Smooth muscle cell (in vitro differentiated cells): ENCODE data around the gene CCND1. TPM values are rescaled to one million over a fixed set of nuclear protein-coding genes. Genes with fewer than 3 reads are reported as not detected.

Experiments used
- DNase-seq: peaks from one replicate; lab custom pipeline; 2025; ENCODE audit not compliant: unreplicated experiment; lab: John Stamatoyannopoulos, UW
- H2AFZ ChIP-seq: fragments of 200-600 bp; sonication (generic); 2 replicates; pipeline ENCODE4 v1.6.0; 2016; ENCODE audit warnings: antibody characterized with exemption, low read depth, mild to moderate bottlenecking
- H3F3A ChIP-seq: fragments of 200-600 bp; sonication (generic); 2 replicates; pipeline ENCODE4 v1.6.0; 2017; ENCODE audit warnings: antibody characterized with exemption, low read depth
- H3K27ac ChIP-seq: fragments of 200-600 bp; sonication (generic); 2 replicates; pipeline ENCODE4 v1.5.1; 2016; ENCODE audit warnings: low read depth, mild to moderate bottlenecking
- H3K27me3 ChIP-seq: fragments of 200-600 bp; sonication (generic); 2 replicates; pipeline ENCODE4 v1.6.1; 2016; ENCODE audit warnings: low read depth, mild to moderate bottlenecking
- H3K36me3 ChIP-seq: fragments of 200-600 bp; sonication (generic); 2 replicates; pipeline ENCODE4 v1.5.1; 2016; ENCODE audit warnings: low read depth
- H3K4me1 ChIP-seq: fragments of 200-600 bp; sonication (generic); 2 replicates; pipeline ENCODE4 v1.5.1; 2016; ENCODE audit warnings: low read depth
- H3K4me2 ChIP-seq: fragments of 200-600 bp; sonication (generic); 2 replicates; pipeline ENCODE4 v1.6.0; 2016; ENCODE audit warnings: mild to moderate bottlenecking
- H3K4me3 ChIP-seq: fragments of 200-600 bp; sonication (generic); 2 replicates; pipeline ENCODE4 v1.5.1; 2016; ENCODE audit warnings: mild to moderate bottlenecking
- H3K79me2 ChIP-seq: fragments of 200-600 bp; sonication (generic); 2 replicates; pipeline ENCODE4 v1.6.0; 2016; ENCODE audit warnings: low read depth, mild to moderate bottlenecking
- H3K9ac ChIP-seq: fragments of 200-600 bp; sonication (generic); 2 replicates; pipeline ENCODE4 v1.6.0; 2016; ENCODE audit warnings: low read depth
- H3K9me3 ChIP-seq: fragments of 200-600 bp; sonication (generic); replicated peaks from 2 replicates; pipeline ENCODE4 v1.5.1; 2016; ENCODE audit warnings: low read depth
- H4K20me1 ChIP-seq: fragments of 200-600 bp; sonication (generic); 2 replicates; pipeline ENCODE4 v1.6.0; 2016; ENCODE audit warnings: low read depth
- WGBS: methylation state at CpG from one replicate; pipeline ENCODE4 v1.1.7; 2016; ENCODE audit warnings: low lambda C conversion rate; 5-methylcytosine and 5-hydroxymethylcytosine counted together
- polyA plus RNA-seq: library from polyadenylated mRNA; unstranded; fragments of >200 nt; fragmentation: Nextera tagmentation; extraction: Ambion mirVana; gene quantifications from 2 replicates; pipeline ENCODE4 v1.2.1, GENCODE V29; 2016
- total RNA-seq: library from RNA; depleted of rRNA; stranded (reverse); fragments of >200 nt; gene quantifications from 2 replicates; pipeline ENCODE4 v1.2.3, GENCODE V29; 2014
- TF ChIP-seq, protein P1 (sequence below): fragments of 200-600 bp; sonication (generic); IDR thresholded peaks from 2 replicates; pipeline ENCODE4 v1.5.1; 2017; ENCODE audit warnings: borderline replicate concordance, mild to moderate bottlenecking, antibody characterized with exemption; ENCODE audit not compliant: insufficient read depth, poor library complexity, severe bottlenecking

The CCND1 gene
- total and polyA plus RNA-seq, 2 experiments from 2014 or later: 281 to 482 TPM

DNA sequence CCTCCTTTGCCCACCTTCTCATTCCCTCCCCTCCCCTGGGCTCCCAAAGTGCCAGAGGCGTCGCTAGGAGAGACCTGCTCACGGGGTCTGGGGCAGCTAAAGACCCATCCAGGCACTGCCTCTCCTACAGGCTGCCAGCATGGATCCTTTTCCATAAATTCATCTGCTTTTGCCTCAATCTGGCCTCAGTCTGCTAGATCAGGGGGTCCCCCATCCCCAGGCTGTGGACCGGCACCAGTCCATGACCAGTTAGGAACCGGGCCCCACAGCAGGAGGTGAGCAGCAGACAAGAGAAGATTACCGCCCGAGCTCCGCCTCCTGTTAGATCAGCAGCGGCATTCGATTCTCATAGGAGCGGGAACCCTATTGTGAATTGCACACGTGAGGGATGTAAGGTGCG, 21.9 kb downstream of the CCND1 start:
- no peak overlapping the region for H2AFZ ChIP-seq
- no peak overlapping the region for H3K9ac ChIP-seq
- DNase-seq: no peak
- peaks cover 14% of the 10 kb centered on the region for H3K4me1 ChIP-seq
- 93% methylated on average over 13 of the region's 13 CpGs for WGBS
- H3K4me2 ChIP-seq: no peak overlapping the region
- H3K27me3 ChIP-seq: no peaks in the 10 kb centered on the region
- H3K27ac ChIP-seq: no peak overlapping the region
- no peaks in the 10 kb centered on the region for H4K20me1 ChIP-seq
- H3F3A ChIP-seq: peaks cover 1% of the 10 kb centered on the region
- H3K9me3 ChIP-seq: no peaks in the 10 kb centered on the region
- no peaks in the 10 kb centered on the region for H3K79me2 ChIP-seq
- no peaks in the 10 kb centered on the region for H3K36me3 ChIP-seq
- TF ChIP-seq, protein P1, sequence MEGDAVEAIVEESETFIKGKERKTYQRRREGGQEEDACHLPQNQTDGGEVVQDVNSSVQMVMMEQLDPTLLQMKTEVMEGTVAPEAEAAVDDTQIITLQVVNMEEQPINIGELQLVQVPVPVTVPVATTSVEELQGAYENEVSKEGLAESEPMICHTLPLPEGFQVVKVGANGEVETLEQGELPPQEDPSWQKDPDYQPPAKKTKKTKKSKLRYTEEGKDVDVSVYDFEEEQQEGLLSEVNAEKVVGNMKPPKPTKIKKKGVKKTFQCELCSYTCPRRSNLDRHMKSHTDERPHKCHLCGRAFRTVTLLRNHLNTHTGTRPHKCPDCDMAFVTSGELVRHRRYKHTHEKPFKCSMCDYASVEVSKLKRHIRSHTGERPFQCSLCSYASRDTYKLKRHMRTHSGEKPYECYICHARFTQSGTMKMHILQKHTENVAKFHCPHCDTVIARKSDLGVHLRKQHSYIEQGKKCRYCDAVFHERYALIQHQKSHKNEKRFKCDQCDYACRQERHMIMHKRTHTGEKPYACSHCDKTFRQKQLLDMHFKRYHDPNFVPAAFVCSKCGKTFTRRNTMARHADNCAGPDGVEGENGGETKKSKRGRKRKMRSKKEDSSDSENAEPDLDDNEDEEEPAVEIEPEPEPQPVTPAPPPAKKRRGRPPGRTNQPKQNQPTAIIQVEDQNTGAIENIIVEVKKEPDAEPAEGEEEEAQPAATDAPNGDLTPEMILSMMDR: no peak
- no peak overlapping the region for H3K4me3 ChIP-seq

DNA sequence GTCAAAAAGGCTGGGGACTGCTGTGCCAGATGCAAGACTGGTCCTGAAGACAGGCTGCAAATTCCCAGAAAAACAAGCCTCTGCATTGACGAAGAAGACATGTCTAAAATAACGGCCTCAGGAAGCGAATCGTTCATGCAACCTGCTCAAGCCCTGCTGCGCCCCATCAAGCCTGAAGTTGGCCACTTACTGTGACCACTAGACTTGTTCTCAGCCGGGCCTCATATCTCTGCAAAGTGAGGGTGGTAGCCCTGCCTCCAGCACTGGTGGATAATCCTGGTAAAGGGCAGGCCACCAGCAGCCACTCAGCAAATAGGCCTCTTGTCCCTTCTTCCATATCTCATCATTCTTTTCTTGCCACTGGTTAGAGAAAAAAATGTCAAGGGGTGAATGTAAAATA, 22.4 kb downstream of the CCND1 start:
- WGBS: 91% methylated on average over 6 of the region's 6 CpGs

DNA sequence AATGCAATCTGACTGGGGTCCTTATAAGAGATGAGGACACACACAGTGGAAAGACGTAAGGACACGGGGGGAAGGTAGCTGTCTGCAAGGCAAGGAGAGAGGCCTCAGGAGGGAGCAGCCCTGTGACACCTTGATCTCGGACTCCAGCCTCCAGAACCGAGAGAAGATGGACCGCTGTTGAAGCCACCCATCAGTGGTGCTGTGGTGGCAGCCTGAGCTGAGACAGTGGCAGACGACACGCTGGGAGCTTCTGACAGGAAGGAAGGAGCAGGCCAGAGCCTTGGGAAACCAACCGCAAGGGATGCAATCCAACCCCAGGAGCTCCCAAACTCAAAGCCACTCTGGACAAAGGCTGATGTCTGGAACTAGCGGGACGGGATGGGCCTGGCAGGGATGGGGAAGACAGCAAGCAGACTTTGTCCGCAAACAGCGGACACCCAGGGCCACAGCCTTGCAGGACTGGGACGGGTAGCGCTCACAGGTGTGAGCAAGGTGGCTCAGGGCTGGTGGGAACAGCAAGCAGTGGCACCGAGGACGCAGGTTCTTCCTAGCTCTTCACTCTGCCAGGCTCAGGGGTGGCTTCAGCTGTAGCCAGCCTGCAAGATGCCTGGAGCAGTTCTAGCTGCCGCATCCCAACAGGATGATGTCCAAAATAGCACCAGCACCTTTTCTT, 23.3 kb downstream of the CCND1 start:
- no peaks in the 10 kb centered on the region for H3K27me3 ChIP-seq

More for the DNA sequence above, 22.4 kb downstream of the CCND1 start:
- no peaks in the 10 kb centered on the region for H3K79me2 ChIP-seq
- H3K27me3 ChIP-seq: no peaks in the 10 kb centered on the region
- H3F3A ChIP-seq: no peaks in the 10 kb centered on the region
- TF ChIP-seq, protein P1: no peak
- no peak for DNase-seq
- peaks cover 9% of the 10 kb centered on the region for H3K4me1 ChIP-seq
- H3K4me3 ChIP-seq: no peak overlapping the region
- H3K27ac ChIP-seq: no peak overlapping the region
- H2AFZ ChIP-seq: no peak overlapping the region
- no peak overlapping the region for H3K9ac ChIP-seq
- no peak overlapping the region for H3K4me2 ChIP-seq
- H3K36me3 ChIP-seq: no peaks in the 10 kb centered on the region
- H3K9me3 ChIP-seq: no peaks in the 10 kb centered on the region
- H4K20me1 ChIP-seq: peaks cover 4% of the 10 kb centered on the region

More for the DNA sequence above, 23.3 kb downstream of the CCND1 start:
- DNase-seq: no peak
- no peak overlapping the region for H3K4me2 ChIP-seq
- no peak overlapping the region for H3K27ac ChIP-seq
- no peaks in the 10 kb centered on the region for H3F3A ChIP-seq
- H3K79me2 ChIP-seq: peaks cover under 1% of the 10 kb centered on the region
- H3K4me3 ChIP-seq: no peak overlapping the region
- no peaks in the 10 kb centered on the region for H3K4me1 ChIP-seq
- H3K9me3 ChIP-seq: no peaks in the 10 kb centered on the region
- TF ChIP-seq, protein P1: no peak
- no peak overlapping the region for H2AFZ ChIP-seq
- WGBS: 98% methylated on average over 17 of the region's 17 CpGs
- no peaks in the 10 kb centered on the region for H3K36me3 ChIP-seq
- H3K9ac ChIP-seq: no peak overlapping the region
- peaks cover 7% of the 10 kb centered on the region for H4K20me1 ChIP-seq
